ENCODE measurements around the gene CTSZ. TPM values are rescaled to one million over a fixed set of nuclear protein-coding genes. Genes with fewer than 3 reads are reported as not detected.

CTSZ gene
- total and polyA plus RNA-seq, 2 donors from 2014 or later, result 200 to 234 TPM

DNA sequence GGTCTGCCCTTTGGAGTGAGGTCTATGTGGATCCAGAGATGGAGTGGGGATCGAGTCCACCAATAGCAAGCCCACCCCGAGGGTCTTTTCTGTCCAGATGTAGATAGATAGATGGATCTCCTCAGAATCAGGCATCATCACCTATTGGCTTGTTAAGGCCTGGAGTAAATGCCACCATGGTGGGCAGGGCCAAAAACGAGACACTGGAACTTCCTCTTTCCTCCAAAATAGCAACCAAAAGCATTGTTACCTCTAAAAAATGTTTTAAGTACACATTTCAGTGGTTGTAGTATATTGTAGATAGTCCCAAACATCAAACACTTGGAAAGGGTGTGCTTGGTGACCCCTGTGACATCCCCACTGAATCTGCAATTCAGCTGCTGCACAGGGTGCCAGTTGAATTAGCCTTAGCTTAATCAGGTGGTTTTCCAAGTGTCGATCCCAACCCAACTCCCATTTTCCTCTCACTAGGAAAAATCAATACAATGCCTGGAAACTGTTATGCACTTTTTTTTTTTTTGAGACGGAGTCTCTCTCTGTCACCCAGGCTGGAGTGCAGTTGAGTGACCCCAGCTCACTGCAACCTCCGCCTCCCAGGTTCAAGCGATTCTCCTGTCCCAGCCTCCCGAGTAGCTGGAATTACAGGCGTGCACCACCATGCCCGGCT, 61.0 kb downstream of the CTSZ start:
- FAIRE-seq, result no peak
- no peaks in the 10 kb centered on the region for H3K36me3 ChIP-seq (ENCODE audit: control insufficient read depth in 2 of 3, insufficient read depth in 3 of 3, low read length in 3 of 3)
- TF ChIP-seq, protein P1, sequence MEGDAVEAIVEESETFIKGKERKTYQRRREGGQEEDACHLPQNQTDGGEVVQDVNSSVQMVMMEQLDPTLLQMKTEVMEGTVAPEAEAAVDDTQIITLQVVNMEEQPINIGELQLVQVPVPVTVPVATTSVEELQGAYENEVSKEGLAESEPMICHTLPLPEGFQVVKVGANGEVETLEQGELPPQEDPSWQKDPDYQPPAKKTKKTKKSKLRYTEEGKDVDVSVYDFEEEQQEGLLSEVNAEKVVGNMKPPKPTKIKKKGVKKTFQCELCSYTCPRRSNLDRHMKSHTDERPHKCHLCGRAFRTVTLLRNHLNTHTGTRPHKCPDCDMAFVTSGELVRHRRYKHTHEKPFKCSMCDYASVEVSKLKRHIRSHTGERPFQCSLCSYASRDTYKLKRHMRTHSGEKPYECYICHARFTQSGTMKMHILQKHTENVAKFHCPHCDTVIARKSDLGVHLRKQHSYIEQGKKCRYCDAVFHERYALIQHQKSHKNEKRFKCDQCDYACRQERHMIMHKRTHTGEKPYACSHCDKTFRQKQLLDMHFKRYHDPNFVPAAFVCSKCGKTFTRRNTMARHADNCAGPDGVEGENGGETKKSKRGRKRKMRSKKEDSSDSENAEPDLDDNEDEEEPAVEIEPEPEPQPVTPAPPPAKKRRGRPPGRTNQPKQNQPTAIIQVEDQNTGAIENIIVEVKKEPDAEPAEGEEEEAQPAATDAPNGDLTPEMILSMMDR (IDR thresholded peaks at IDR 0.05; ENCODE audit: borderline replicate concordance, extremely low read depth, insufficient read depth), result no peak
- no peaks in the 10 kb centered on the region for H3K27me3 ChIP-seq (ENCODE audit: control insufficient read depth, insufficient read depth, low read length)
- intact Hi-C loops (cut with DNase I), result no loop called here
- H3K4me3 ChIP-seq (ENCODE audit: low read length in 3 of 3), result no peak overlapping the region
- H3K27ac ChIP-seq (ENCODE audit: low read depth in 2 of 2, low read length in 2 of 2), result no peak overlapping the region
- H3K4me1 ChIP-seq (ENCODE audit: control insufficient read depth in 2 of 3, insufficient read depth in 2 of 3, low read depth in 1 of 3, low read length in 3 of 3), result no peaks in the 10 kb centered on the region
- H3K9me3 ChIP-seq (ENCODE audit: control insufficient read depth in 2 of 3, insufficient read depth in 1 of 3, low read length in 3 of 3), result no peaks in the 10 kb centered on the region
- no peak for DNase-seq
- H3K9ac ChIP-seq (ENCODE audit: low read length in 3 of 3), result no peak overlapping the region

Other genes starting within 250 kb of the CTSZ start
- 0.88 TPM for gene GNAS-AS1, start 156.4 kb downstream of the CTSZ start, total RNA-seq
- 0.37 TPM for gene GNAS-AS1, start 156.4 kb downstream of the CTSZ start, polyA plus RNA-seq (ENCODE audit: insufficient read depth, low read depth, low replicate concordance)
- 792 TPM for gene GNAS, start 154.5 kb downstream of the CTSZ start, total RNA-seq
- 867 TPM for gene GNAS, start 154.5 kb downstream of the CTSZ start, polyA plus RNA-seq (ENCODE audit: insufficient read depth, low read depth, low replicate concordance)
- gene NELFCD, start 26.0 kb downstream of the CTSZ start, total RNA-seq, result 50.2 TPM
- gene NELFCD, start 26.0 kb downstream of the CTSZ start, polyA plus RNA-seq (ENCODE audit: insufficient read depth, low read depth, low replicate concordance), result 63.4 TPM
- gene TUBB1, start 12.2 kb upstream of the CTSZ start, total RNA-seq, result not detected
- 0.17 TPM for gene TUBB1, start 12.2 kb upstream of the CTSZ start, polyA plus RNA-seq (ENCODE audit: insufficient read depth, low read depth, low replicate concordance)
- 67.7 TPM for gene ATP5F1E, start 25.1 kb upstream of the CTSZ start, total RNA-seq
- gene ATP5F1E, start 25.1 kb upstream of the CTSZ start, polyA plus RNA-seq (ENCODE audit: insufficient read depth, low read depth, low replicate concordance), result 251 TPM
- gene PRELID3B, start 35.5 kb upstream of the CTSZ start, total RNA-seq, result 38.5 TPM
- gene PRELID3B, start 35.5 kb upstream of the CTSZ start, polyA plus RNA-seq (ENCODE audit: insufficient read depth, low read depth, low replicate concordance), result 26.4 TPM
- gene ZNF831, start 156.6 kb upstream of the CTSZ start, total RNA-seq, result 1.9 TPM
- gene ZNF831, start 156.6 kb upstream of the CTSZ start, polyA plus RNA-seq (ENCODE audit: insufficient read depth, low read depth, low replicate concordance), result 0.04 TPM